PC-3 (cell line): ENCODE measurements around the gene DMRTA2. TPM values are rescaled to one million over a fixed set of nuclear protein-coding genes. Genes with fewer than 3 reads are reported as not detected.

ENCODE experiments used
- ATAC-seq: fragments of 200-7000 bp; cut with Tn5 transposase; 2 replicates; pipeline ENCODE4 v1.9.1; 2020; ENCODE audit warnings: mild to moderate bottlenecking, moderate library complexity
- BruUV-seq: library from RNA; stranded (reverse); fragments of 400-500 nt; replicated peaks from 2 replicates; lab custom pipeline; 2021; lab: Mats Ljungman, UMichigan
- CTCF ChIA-PET: fragments of 300-600 bp; sonication (Branson Sonifier 250); formaldehyde crosslinking; loops from one replicate; lab custom pipeline; 2022; ENCODE audit warnings: antibody characterized with exemption; lab: Charles Lee
- POLR2A ChIA-PET: fragments of 300-600 bp; sonication (Branson Sonifier 250); formaldehyde crosslinking; loops from one replicate; lab custom pipeline; 2022; ENCODE audit warnings: antibody characterized with exemption; ENCODE audit not compliant: unreplicated experiment; lab: Charles Lee
- DNase-seq: peaks from one replicate; pipeline ENCODE4 v3.0.0-alpha.2; 2015
- H2AFZ ChIP-seq: fragments of 300-600 bp; sonication (generic); 2 replicates; pipeline ENCODE4 v1.6.0; 2016; ENCODE audit warnings: antibody characterized with exemption, low read length
- H3F3A ChIP-seq: fragments of 300-600 bp; sonication (generic); one replicate; pipeline ENCODE4 v1.6.0; 2017; ENCODE audit warnings: antibody characterized with exemption, low read length, control low read depth, mild to moderate bottlenecking; ENCODE audit not compliant: unreplicated experiment
- H3K27ac ChIP-seq: fragments of 300-600 bp; sonication (generic); 2 replicates; pipeline ENCODE4 v1.5.1; 2016; ENCODE audit warnings: mild to moderate bottlenecking, low read length
- H3K27me3 ChIP-seq: fragments of 300-600 bp; sonication (generic); 2 replicates; pipeline ENCODE4 v1.6.1; 2016; ENCODE audit warnings: low read length, mixed read lengths
- H3K36me3 ChIP-seq: fragments of 300-600 bp; sonication (generic); 2 replicates; pipeline ENCODE4 v1.6.1; 2016; ENCODE audit warnings: low read depth, mixed run types, low read length, mixed read lengths
- H3K4me1 ChIP-seq: fragments of 300-600 bp; sonication (generic); 2 replicates; pipeline ENCODE4 v1.5.1; 2016; ENCODE audit warnings: low read length; ENCODE audit not compliant: insufficient read depth
- H3K4me2 ChIP-seq: fragments of 300-600 bp; sonication (generic); 2 replicates; pipeline ENCODE4 v1.6.0; 2016; ENCODE audit warnings: low read length
- H3K4me3 ChIP-seq: fragments of 300-600 bp; sonication (generic); 2 replicates; pipeline ENCODE4 v1.5.1; 2016; ENCODE audit warnings: mild to moderate bottlenecking, low read length, mixed read lengths
- H3K79me2 ChIP-seq: fragments of 300-600 bp; sonication (generic); 2 replicates; pipeline ENCODE4 v1.6.1; 2017; ENCODE audit warnings: low read length, mixed read lengths
- H3K9ac ChIP-seq: fragments of 300-600 bp; sonication (generic); 2 replicates; pipeline ENCODE4 v1.6.0; 2016; ENCODE audit warnings: mild to moderate bottlenecking, low read length
- H3K9me2 ChIP-seq: fragments of 300-600 bp; sonication (generic); replicated peaks from 2 replicates; pipeline ENCODE4 v1.6.1; 2016; ENCODE audit warnings: mixed run types, low read length, mixed read lengths
- H3K9me3 ChIP-seq: fragments of 300-600 bp; sonication (generic); 2 replicates; pipeline ENCODE4 v1.6.1; 2016; ENCODE audit warnings: low read length, mixed read lengths
- H4K20me1 ChIP-seq: fragments of 300-600 bp; sonication (generic); 2 replicates; pipeline ENCODE4 v1.6.1; 2016; ENCODE audit warnings: low read length, mixed read lengths
- EZH2 ChIP-seq: fragments of 300-600 bp; sonication (generic); IDR thresholded peaks from one replicate; pipeline ENCODE4 v1.6.1; 2017; ENCODE audit warnings: antibody characterized with exemption, mild to moderate bottlenecking, low read length; ENCODE audit not compliant: unreplicated experiment
- EZH2phosphoT487 ChIP-seq: fragments of 300-600 bp; sonication (generic); IDR thresholded peaks from 2 replicates; pipeline ENCODE4 v1.6.1; 2018; ENCODE audit warnings: mild to moderate bottlenecking, antibody characterized with exemption, low read length, borderline replicate concordance
- intact Hi-C: fragments of 100-400 bp; cut with micrococcal nuclease; formaldehyde crosslinking; loops from 2 replicates; pipeline ENCODE4 v1.9.0; 2023
- total RNA-seq: library from RNA; depleted of rRNA; stranded (reverse); fragments of >200 nt; gene quantifications from 2 replicates; pipeline ENCODE4 v1.2.3, GENCODE V29; 2014
- TF ChIP-seq, protein P1 (sequence below): fragments of 300-600 bp; sonication (generic); conservative IDR thresholded peaks from 2 replicates; pipeline ENCODE4 v1.5.1; 2017; ENCODE audit warnings: antibody characterized with exemption, low read depth, mild to moderate bottlenecking, low read length

The DMRTA2 gene
- total RNA-seq, 1 experiment from 2014 or later: not detected

- no peak for ATAC-seq
- Histone ChIP-seq H3F3A (no peaks in the 10 kb centered on the region), H3K4me2 (no peak overlapping the region), H4K20me1 (no peaks in the 10 kb centered on the region), H3K27me3 (no peaks in the 10 kb centered on the region), H3K36me3 (no peaks in the 10 kb centered on the region), H2AFZ (no peak overlapping the region), H3K4me3 (no peak overlapping the region), H3K9me2 (no peaks in the 10 kb centered on the region), H3K4me1 (no peaks in the 10 kb centered on the region), H3K9me3 (no peaks in the 10 kb centered on the region), H3K9ac (no peak overlapping the region), H3K79me2 (no peaks in the 10 kb centered on the region), H3K27ac (no peak overlapping the region)
- DNase-seq: no peak
- ChIA-PET POLR2A (no interaction called here), CTCF (no interaction called here)
- intact Hi-C loops: no loop called here
- BruUV-seq: no TSS peak
- TF ChIP-seq EZH2 (no peak), EZH2phosphoT487 (no peak)
- TF ChIP-seq, protein P1, sequence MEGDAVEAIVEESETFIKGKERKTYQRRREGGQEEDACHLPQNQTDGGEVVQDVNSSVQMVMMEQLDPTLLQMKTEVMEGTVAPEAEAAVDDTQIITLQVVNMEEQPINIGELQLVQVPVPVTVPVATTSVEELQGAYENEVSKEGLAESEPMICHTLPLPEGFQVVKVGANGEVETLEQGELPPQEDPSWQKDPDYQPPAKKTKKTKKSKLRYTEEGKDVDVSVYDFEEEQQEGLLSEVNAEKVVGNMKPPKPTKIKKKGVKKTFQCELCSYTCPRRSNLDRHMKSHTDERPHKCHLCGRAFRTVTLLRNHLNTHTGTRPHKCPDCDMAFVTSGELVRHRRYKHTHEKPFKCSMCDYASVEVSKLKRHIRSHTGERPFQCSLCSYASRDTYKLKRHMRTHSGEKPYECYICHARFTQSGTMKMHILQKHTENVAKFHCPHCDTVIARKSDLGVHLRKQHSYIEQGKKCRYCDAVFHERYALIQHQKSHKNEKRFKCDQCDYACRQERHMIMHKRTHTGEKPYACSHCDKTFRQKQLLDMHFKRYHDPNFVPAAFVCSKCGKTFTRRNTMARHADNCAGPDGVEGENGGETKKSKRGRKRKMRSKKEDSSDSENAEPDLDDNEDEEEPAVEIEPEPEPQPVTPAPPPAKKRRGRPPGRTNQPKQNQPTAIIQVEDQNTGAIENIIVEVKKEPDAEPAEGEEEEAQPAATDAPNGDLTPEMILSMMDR: no peak
Observed at GRCh38 chr1:50423670-50424000, 392 bp upstream of the DMRTA2 start.

DNA sequence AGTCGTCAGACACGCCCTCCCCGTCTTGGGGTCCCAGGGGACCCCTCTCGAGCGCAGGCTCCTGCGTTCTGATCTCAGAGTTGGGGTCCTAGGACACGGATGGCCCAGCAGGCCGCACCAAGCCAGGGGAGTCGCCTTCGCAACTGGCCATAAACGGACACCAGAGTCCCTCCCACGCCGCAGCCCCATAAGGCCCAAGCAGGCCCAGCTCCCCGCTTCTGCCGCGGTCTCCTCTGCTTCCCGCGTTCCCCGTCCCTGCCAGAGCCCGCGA lies 633 bp downstream of the DMRTA2 start:
- H3K27ac ChIP-seq: no peak overlapping the region
- intact Hi-C loops: no loop called here
- POLR2A ChIA-PET: no interaction called here
- no peak overlapping the region for H3K9ac ChIP-seq
- H3K4me2 ChIP-seq: no peak overlapping the region
- BruUV-seq: no TSS peak
- H3K4me3 ChIP-seq: no peak overlapping the region
- H3K9me3 ChIP-seq: no peaks in the 10 kb centered on the region
- no peaks in the 10 kb centered on the region for H3K4me1 ChIP-seq
- TF ChIP-seq EZH2 (no peak), EZH2phosphoT487 (no peak)
- TF ChIP-seq, protein P1: no peak
- no peaks in the 10 kb centered on the region for H4K20me1 ChIP-seq
- no peaks in the 10 kb centered on the region for H3F3A ChIP-seq
- no peaks in the 10 kb centered on the region for H3K79me2 ChIP-seq
- H3K9me2 ChIP-seq: no peaks in the 10 kb centered on the region
- H2AFZ ChIP-seq: no peak overlapping the region
- DNase-seq (no peak), ATAC-seq (no peak)
- CTCF ChIA-PET: no interaction called here
- H3K27me3 ChIP-seq: no peaks in the 10 kb centered on the region
- no peaks in the 10 kb centered on the region for H3K36me3 ChIP-seq

GRCh38 chr1:50421768-50422674 lies 1.2 kb downstream of the DMRTA2 start:
- no peak overlapping the region for H3K4me3 ChIP-seq
- no peaks in the 10 kb centered on the region for H3F3A ChIP-seq
- no peak overlapping the region for H3K4me2 ChIP-seq
- TF ChIP-seq EZH2: no peak
- TF ChIP-seq, protein P1: no peak
- H3K4me1 ChIP-seq: no peaks in the 10 kb centered on the region
- H4K20me1 ChIP-seq: no peaks in the 10 kb centered on the region
- no peak overlapping the region for H3K9ac ChIP-seq
- DNase-seq: no peak
- H2AFZ ChIP-seq: no peak overlapping the region
- ChIA-PET POLR2A (no interaction called here), CTCF (no interaction called here)
- H3K79me2 ChIP-seq: no peaks in the 10 kb centered on the region
- H3K9me3 ChIP-seq: no peaks in the 10 kb centered on the region
- H3K27ac ChIP-seq: no peak overlapping the region
- intact Hi-C loops: no loop called here
- H3K27me3 ChIP-seq: no peaks in the 10 kb centered on the region
- no TSS peak for BruUV-seq
- H3K9me2 ChIP-seq: no peaks in the 10 kb centered on the region
- ATAC-seq: no peak
- H3K36me3 ChIP-seq: no peaks in the 10 kb centered on the region
